Measurements from ENCODE around the gene GPR3. TPM values are rescaled to one million over a fixed set of nuclear protein-coding genes. Genes with fewer than 3 reads are reported as not detected.

GPR3 gene
- total and polyA plus RNA-seq, 4 donors, result 0.51 to 1.8 (median 0.94) TPM

- no peak for DNase-seq
- Histone ChIP-seq H3K27ac (ENCODE audit: low read depth in 1 of 2, low read length in 1 of 2) (peak overlapping the region; percentile 47 to 77), H3K36me3 (ENCODE audit: control insufficient read depth in 4 of 4, insufficient read depth in 4 of 4, low read length in 4 of 4) (peaks cover 34 to 49% (median 38%) of the 10 kb centered on the region in 4 donors), H3K4me3 (no peak overlapping the region), H3K4me1 (ENCODE audit: control insufficient read depth in 5 of 5, insufficient read depth in 5 of 5, low read length in 5 of 5) (peaks cover 5 to 27% (median 18%) of the 10 kb centered on the region in 5 donors), H3K9me3 (ENCODE audit: control insufficient read depth in 4 of 4, insufficient read depth in 3 of 4, low read length in 3 of 4) (no peaks in the 10 kb centered on the region), H3K9ac (ENCODE audit: insufficient read depth in 1 of 2, low read length in 2 of 2) (no peak overlapping the region), H3K27me3 (ENCODE audit: control insufficient read depth in 3 of 3, insufficient read depth in 3 of 3, low read length in 2 of 3) (no peaks in the 10 kb centered on the region)
- ATAC-seq (ENCODE audit: insufficient read depth, low FRiP score), result no peak
- no peak for TF ChIP-seq CTCF (IDR thresholded peaks at IDR 0.05; ENCODE audit: control extremely low read depth, extremely low read depth)
- 89% methylated on average over 3 of the region's 3 CpGs for whole genome bisulfite sequencing, 2 donors
Observed at GRCh38 chr1:27417713-27418112, 25.3 kb downstream of the GPR3 start.

- peaks cover 26 to 43% (median 33%) of the 10 kb centered on the region in 4 donors for H3K36me3 ChIP-seq (ENCODE audit: control insufficient read depth in 4 of 4, insufficient read depth in 4 of 4, low read length in 4 of 4)
- H3K27ac ChIP-seq (ENCODE audit: low read depth in 1 of 2, low read length in 1 of 2), result peak overlapping the region; percentile 47 to 77
- H3K9me3 ChIP-seq (ENCODE audit: control insufficient read depth in 4 of 4, insufficient read depth in 3 of 4, low read length in 3 of 4), result no peaks in the 10 kb centered on the region
- DNase-seq (peak; percentile 77 to 86 (median 77)), ATAC-seq (ENCODE audit: insufficient read depth, low FRiP score) (peak; percentile 94)
- H3K9ac ChIP-seq (ENCODE audit: insufficient read depth in 1 of 2, low read length in 2 of 2), result peak overlapping the region in 1 of 2 donors; percentile 58
- WGBS, 2 donors, result 46 to 65% methylated on average over 14 of the region's 14 CpGs
- H3K4me3 ChIP-seq, result no peak overlapping the region
- H3K4me1 ChIP-seq (ENCODE audit: control insufficient read depth in 5 of 5, insufficient read depth in 5 of 5, low read length in 5 of 5), result peaks cover 5 to 27% (median 18%) of the 10 kb centered on the region in 5 donors
- no peaks in the 10 kb centered on the region for H3K27me3 ChIP-seq (ENCODE audit: control insufficient read depth in 3 of 3, insufficient read depth in 3 of 3, low read length in 2 of 3)
- TF ChIP-seq CTCF (IDR thresholded peaks at IDR 0.05; ENCODE audit: control extremely low read depth, extremely low read depth), result no peak
Observed at GRCh38 chr1:27418326-27419185, 26.1 kb downstream of the GPR3 start.

- no peak overlapping the region for H3K9ac ChIP-seq (ENCODE audit: insufficient read depth in 1 of 2, low read length in 2 of 2)
- H3K4me3 ChIP-seq, result no peak overlapping the region
- no peak for DNase-seq
- no peak for TF ChIP-seq CTCF (IDR thresholded peaks at IDR 0.05; ENCODE audit: control extremely low read depth, extremely low read depth)
- H3K9me3 ChIP-seq (ENCODE audit: control insufficient read depth in 4 of 4, insufficient read depth in 3 of 4, low read length in 3 of 4), result no peaks in the 10 kb centered on the region
- ATAC-seq (ENCODE audit: insufficient read depth, low FRiP score), result no peak
- peaks cover 7 to 19% (median 14%) of the 10 kb centered on the region in 4 donors for H3K36me3 ChIP-seq (ENCODE audit: control insufficient read depth in 4 of 4, insufficient read depth in 4 of 4, low read length in 4 of 4)
- peaks cover 1 to 24% (median 9%) of the 10 kb centered on the region in 5 donors for H3K4me1 ChIP-seq (ENCODE audit: control insufficient read depth in 5 of 5, insufficient read depth in 5 of 5, low read length in 5 of 5)
- WGBS, 2 donors, result 82 to 91% methylated on average over 4 of the region's 4 CpGs
- H3K27ac ChIP-seq (ENCODE audit: low read depth in 1 of 2, low read length in 1 of 2), result no peak overlapping the region
- no peaks in the 10 kb centered on the region for H3K27me3 ChIP-seq (ENCODE audit: control insufficient read depth in 3 of 3, insufficient read depth in 3 of 3, low read length in 2 of 3)
Observed at GRCh38 chr1:27423709-27424108, 31.3 kb downstream of the GPR3 start.
